Coronary artery (tissue), 2 donors: ENCODE results near the gene HK3.

Experiments used
- DNase-seq: peaks from one replicate; pipeline ENCODE4 v3.0.0-alpha.2; 2017; ENCODE audit warnings: low spot score
- H3K27ac ChIP-seq, 2 donors: fragments of 200-600 bp; sonication (generic); one replicate each; pipeline ENCODE4 v1.5.1; 2016 to 2019
- H3K4me3 ChIP-seq: fragments of 200-600 bp; sonication (generic); 2 replicates; pipeline ENCODE4 v1.5.1; 2016; ENCODE audit warnings: mild to moderate bottlenecking, moderate library complexity
- TF ChIP-seq, protein P1 (sequence below): fragments of 200-600 bp; sonication (generic); IDR thresholded peaks from one replicate; pipeline ENCODE4 v1.5.1; 2019; ENCODE audit warnings: antibody characterized with exemption

HK3 gene

GRCh38 chr5:176868126-176868525 lies 31.0 kb downstream of the HK3 start:
- TF ChIP-seq, protein P1, sequence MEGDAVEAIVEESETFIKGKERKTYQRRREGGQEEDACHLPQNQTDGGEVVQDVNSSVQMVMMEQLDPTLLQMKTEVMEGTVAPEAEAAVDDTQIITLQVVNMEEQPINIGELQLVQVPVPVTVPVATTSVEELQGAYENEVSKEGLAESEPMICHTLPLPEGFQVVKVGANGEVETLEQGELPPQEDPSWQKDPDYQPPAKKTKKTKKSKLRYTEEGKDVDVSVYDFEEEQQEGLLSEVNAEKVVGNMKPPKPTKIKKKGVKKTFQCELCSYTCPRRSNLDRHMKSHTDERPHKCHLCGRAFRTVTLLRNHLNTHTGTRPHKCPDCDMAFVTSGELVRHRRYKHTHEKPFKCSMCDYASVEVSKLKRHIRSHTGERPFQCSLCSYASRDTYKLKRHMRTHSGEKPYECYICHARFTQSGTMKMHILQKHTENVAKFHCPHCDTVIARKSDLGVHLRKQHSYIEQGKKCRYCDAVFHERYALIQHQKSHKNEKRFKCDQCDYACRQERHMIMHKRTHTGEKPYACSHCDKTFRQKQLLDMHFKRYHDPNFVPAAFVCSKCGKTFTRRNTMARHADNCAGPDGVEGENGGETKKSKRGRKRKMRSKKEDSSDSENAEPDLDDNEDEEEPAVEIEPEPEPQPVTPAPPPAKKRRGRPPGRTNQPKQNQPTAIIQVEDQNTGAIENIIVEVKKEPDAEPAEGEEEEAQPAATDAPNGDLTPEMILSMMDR: no peak
- no peak overlapping the region for H3K4me3 ChIP-seq
- no peak overlapping the region for H3K27ac ChIP-seq
- no peak for DNase-seq

GRCh38 chr5:176866707-176867310 lies 32.3 kb downstream of the HK3 start:
- Histone ChIP-seq H3K4me3 (no peak overlapping the region), H3K27ac (no peak overlapping the region)
- TF ChIP-seq, protein P1: no peak
- DNase-seq: no peak

GRCh38 chr5:176865964-176866363 lies 33.2 kb downstream of the HK3 start:
- TF ChIP-seq, protein P1: no peak
- Histone ChIP-seq H3K27ac (no peak overlapping the region), H3K4me3 (no peak overlapping the region)
- DNase-seq: no peak

- no peak overlapping the region for H3K4me3 ChIP-seq
- no peak for DNase-seq
- no peak overlapping the region for H3K27ac ChIP-seq
- TF ChIP-seq, protein P1: no peak
Measured at GRCh38 chr5:176864755-176865154, 34.4 kb downstream of the HK3 start.

GRCh38 chr5:176863765-176864098 lies 35.4 kb downstream of the HK3 start:
- no peak for DNase-seq
- TF ChIP-seq, protein P1: no peak
- no peak overlapping the region for H3K27ac ChIP-seq
- no peak overlapping the region for H3K4me3 ChIP-seq

- Histone ChIP-seq H3K27ac (no peak overlapping the region), H3K4me3 (no peak overlapping the region)
- DNase-seq: no peak
- TF ChIP-seq, protein P1: no peak
Measured at GRCh38 chr5:176863041-176863764, 35.9 kb downstream of the HK3 start.
